NCI-H1092 (cell line): ENCODE results near the gene OR4D10.

Experiments used
- DNase-seq: peaks from one replicate; lab custom pipeline; 2025; lab: John Stamatoyannopoulos, UW

OR4D10 gene

GRCh38 chr11:59528711-59529110 is 55.6 kb downstream of the OR4D10 start:
- DNase-seq: no peak
